Heart left ventricle (tissue), 16 donors: ENCODE data around the gene FLII. TPM values are rescaled to one million over a fixed set of nuclear protein-coding genes. Genes with fewer than 3 reads are reported as not detected.

Experiments
- ATAC-seq, 4 donors: fragments of 200-7000 bp; cut with Tn5 transposase; one replicate each; pipeline ENCODE4 v1.9.1; 2020 to 2022; ENCODE audit warnings: moderate library complexity in 4 of 4, mild to moderate bottlenecking in 3 of 4, moderate number of reproducible peaks in 1 of 4
- DNase-seq, 5 donors: peaks; one replicate each; pipeline ENCODE4 v3.0.0-alpha.2; 2020
- H3K27ac ChIP-seq, 12 donors: fragments of 200-600 bp; sonication (generic) in 4 of 12; one replicate each; pipeline versions ENCODE4 v1.5.0 to v1.8.0; 2016 to 2022; ENCODE audit warnings: mild to moderate bottlenecking in 2 of 12
- H3K27me3 ChIP-seq, 9 donors: fragments of 200-600 bp; sonication (generic) in 2 of 9; one replicate each; pipeline versions ENCODE4 v1.5.1 to v1.8.0; 2016 to 2022; ENCODE audit warnings: mild to moderate bottlenecking in 3 of 9
- H3K36me3 ChIP-seq, 9 donors: fragments of 200-600 bp; sonication (generic) in 2 of 9; one replicate each; pipeline versions ENCODE4 v1.5.0 to v1.8.0; 2018 to 2022; ENCODE audit warnings: mild to moderate bottlenecking in 2 of 9
- H3K4me1 ChIP-seq, 12 donors: fragments of 200-600 bp; sonication (generic) in 4 of 12; one replicate each; pipeline versions ENCODE4 v1.5.0 to v1.8.0; 2016 to 2022; ENCODE audit warnings: mild to moderate bottlenecking in 3 of 12
- H3K4me3 ChIP-seq, 12 donors: fragments of 200-600 bp; sonication (generic) in 4 of 12; one replicate each; pipeline versions ENCODE4 v1.5.0 to v1.8.0; 2017 to 2022; ENCODE audit warnings: mild to moderate bottlenecking in 9 of 12, moderate library complexity in 4 of 12
- H3K9me3 ChIP-seq, 12 donors: fragments of 200-600 bp; sonication (generic) in 4 of 12; one replicate each; pipeline versions ENCODE4 v1.5.0 to v1.8.0; 2016 to 2022; ENCODE audit warnings: mild to moderate bottlenecking in 1 of 12
- POLR2A ChIP-seq, 2 donors: fragments of 450-650 bp; IDR thresholded peaks; one replicate each; pipeline ENCODE4 v1.6.1; 2017; ENCODE audit warnings: antibody characterized with exemption in 2 of 2, mild to moderate bottlenecking in 2 of 2, moderate library complexity in 2 of 2
- WGBS, 4 donors: extraction: QIAGEN DNeasy Blood & Tissue Kit in 2 of 4; methylation state at CpG; one replicate each; pipeline versions ENCODE4 v1.1.5 to v1.1.7; 2013 to 2018; 5-methylcytosine and 5-hydroxymethylcytosine counted together
- intact Hi-C, 10 donors: fragments of 100-400 bp; cut with DNase I; formaldehyde crosslinking; loops; one replicate each; pipeline versions ENCODE4 v1.11.1 to v1.14.2; 2022
- polyA plus RNA-seq, 2 donors: library from polyadenylated mRNA; stranded (reverse); fragments of 200-250 nt; gene quantifications; one replicate each; pipeline ENCODE4 v1.2.3, GENCODE V29; 2013
- total RNA-seq, 9 donors: library from RNA; depleted of rRNA in 2 of 9; stranded (reverse); fragments of >200 nt in 2 of 9; fragmentation: NEBNext Ultra II Directional in 3 of 9; extraction: Animal tissue kit (Norgen Biotek cat#: 25700) in 3 of 9; gene quantifications; one replicate each; pipeline versions ENCODE4 v1.1.0 to v1.2.4, GENCODE V29; 2016 to 2023
- TF ChIP-seq, protein P1 (sequence below), 12 donors: fragments of 200-600 bp; sonication (generic) in 4 of 12; IDR thresholded peaks; one replicate each; pipeline versions ENCODE4 v1.5.0 to v1.8.0; 2018 to 2022; ENCODE audit warnings: antibody characterized with exemption in 12 of 12, mild to moderate bottlenecking in 5 of 12
- donor health status: ischemic (EF 13 %, LVEDD 7.1; RV severe dilation, severe dysfunction).
- donor health status: healthy with polysubstance abuse.
- donor health status: DM: no; HTN: yes; CAD: no.
- donor health status: DM: no; HTN: no; CAD: no.
- donor health status: ischemic (EF 25% LVEDD 6.9; RV normal size, moderate dysfunction).
- donor health status: ischemic (EF 25% LVEDD 5.7; RV mildly dilated, moderate dysfunction).
- donor health status: healthy.
- donor health status: DM: yes; HTN: yes; CAD: no.
- donor health status: ischemic (EF 35%, LVEDD 5.7; RV mildly dilated, moderate dysfunction).
- donor health status: nonischemic (EF 11% LVEDD 7.7; RV severe dilation, severe dysfunction).
- donor health status: DM: yes; HTN: yes; CAD: no.
- donor health status: PGD.
- donor health status: ischemic (EF 29% LVEDD 5.4; RV normal size, mild dysfunction).
- donor health status: nonischemic (EF 23%, LVEDD 6.1; RV moderate dilation, normal function).

Gene FLII
- total and polyA plus RNA-seq, 11 donors: 218 to 535 (median 321) TPM

GRCh38 chr17:18280249-18280648 is 21.7 kb upstream of the FLII start:
- H3K36me3 ChIP-seq: peaks cover 0 to 96% (median 93%) of the 10 kb centered on the region in 9 donors
- peaks cover 0 to 8% (median 0%) of the 10 kb centered on the region in 12 donors for H3K4me1 ChIP-seq
- H3K27ac ChIP-seq: no peak overlapping the region
- intact Hi-C loops: no loop called here
- H3K9me3 ChIP-seq: no peaks in the 10 kb centered on the region
- no peaks in the 10 kb centered on the region for H3K27me3 ChIP-seq
- DNase-seq (no peak), ATAC-seq (peak in 1 of 4 donors; percentile 10)
- no peak overlapping the region for H3K4me3 ChIP-seq
- TF ChIP-seq, protein P1, sequence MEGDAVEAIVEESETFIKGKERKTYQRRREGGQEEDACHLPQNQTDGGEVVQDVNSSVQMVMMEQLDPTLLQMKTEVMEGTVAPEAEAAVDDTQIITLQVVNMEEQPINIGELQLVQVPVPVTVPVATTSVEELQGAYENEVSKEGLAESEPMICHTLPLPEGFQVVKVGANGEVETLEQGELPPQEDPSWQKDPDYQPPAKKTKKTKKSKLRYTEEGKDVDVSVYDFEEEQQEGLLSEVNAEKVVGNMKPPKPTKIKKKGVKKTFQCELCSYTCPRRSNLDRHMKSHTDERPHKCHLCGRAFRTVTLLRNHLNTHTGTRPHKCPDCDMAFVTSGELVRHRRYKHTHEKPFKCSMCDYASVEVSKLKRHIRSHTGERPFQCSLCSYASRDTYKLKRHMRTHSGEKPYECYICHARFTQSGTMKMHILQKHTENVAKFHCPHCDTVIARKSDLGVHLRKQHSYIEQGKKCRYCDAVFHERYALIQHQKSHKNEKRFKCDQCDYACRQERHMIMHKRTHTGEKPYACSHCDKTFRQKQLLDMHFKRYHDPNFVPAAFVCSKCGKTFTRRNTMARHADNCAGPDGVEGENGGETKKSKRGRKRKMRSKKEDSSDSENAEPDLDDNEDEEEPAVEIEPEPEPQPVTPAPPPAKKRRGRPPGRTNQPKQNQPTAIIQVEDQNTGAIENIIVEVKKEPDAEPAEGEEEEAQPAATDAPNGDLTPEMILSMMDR (IDR thresholded peaks at IDR 0.05): no peak
- no peak for TF ChIP-seq POLR2A (IDR thresholded peaks at IDR 0.05)
- 65 to 86% (median 84%) methylated on average over 3 to 4 of the region's 4 CpGs for WGBS, 4 donors

DNA sequence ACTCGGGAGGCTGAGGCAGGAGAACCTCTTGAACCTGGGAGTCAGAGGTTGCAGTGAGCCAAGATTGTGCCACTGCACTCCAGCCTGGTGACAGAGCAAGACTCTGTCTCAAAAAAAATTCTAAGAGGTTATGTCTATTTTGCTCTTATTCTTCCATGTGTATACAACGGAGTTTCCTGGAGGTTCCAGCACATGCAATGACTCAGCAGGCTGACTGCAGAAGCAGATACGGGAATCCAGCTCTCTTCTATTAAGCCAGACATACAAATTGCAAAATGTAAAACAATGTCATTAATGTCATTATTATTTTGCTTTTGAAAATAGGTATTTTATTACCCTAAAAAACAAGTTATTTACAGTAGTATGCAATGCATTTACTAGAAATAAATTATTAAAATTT is 20.3 kb upstream of the FLII start:
- no peaks in the 10 kb centered on the region for H3K27me3 ChIP-seq
- H3K36me3 ChIP-seq: peaks cover 0 to 94% (median 90%) of the 10 kb centered on the region in 9 donors
- no peak overlapping the region for H3K27ac ChIP-seq
- no peaks in the 10 kb centered on the region for H3K9me3 ChIP-seq
- DNase-seq (no peak), ATAC-seq (no peak)
- 85 to 89% (median 85%) methylated on average over 3 of the region's 3 CpGs for WGBS, 4 donors
- TF ChIP-seq, protein P1 (IDR thresholded peaks at IDR 0.05): no peak
- no peak for TF ChIP-seq POLR2A (IDR thresholded peaks at IDR 0.05)
- intact Hi-C loops: no loop called here
- no peak overlapping the region for H3K4me3 ChIP-seq
- peaks cover 0 to 8% (median 0%) of the 10 kb centered on the region in 12 donors for H3K4me1 ChIP-seq

DNA sequence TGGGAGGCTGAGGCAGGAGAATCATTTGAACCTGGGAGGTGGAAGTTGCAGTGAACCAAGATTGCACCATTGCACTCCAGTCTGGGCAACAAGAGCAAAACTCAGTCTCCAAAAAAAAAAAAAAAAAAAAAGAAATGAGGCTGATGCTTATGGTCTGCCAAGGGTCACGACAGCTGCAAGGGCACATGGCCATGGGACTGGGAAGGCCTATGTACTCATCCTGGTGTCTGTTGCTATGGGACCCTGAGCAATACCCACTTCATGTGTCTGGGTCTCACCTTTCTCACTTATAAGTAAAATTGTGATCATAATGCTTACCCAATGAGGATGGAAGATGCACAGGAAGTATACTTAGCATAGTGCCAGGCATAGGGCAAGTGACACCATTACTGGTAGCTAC is 18.5 kb upstream of the FLII start:
- WGBS, 4 donors: 73 to 100% (median 81%) methylated on average over 1 of the region's 1 CpG
- Histone ChIP-seq H3K4me1 (peaks cover 0 to 8% (median 0%) of the 10 kb centered on the region in 12 donors), H3K4me3 (no peak overlapping the region), H3K9me3 (no peaks in the 10 kb centered on the region), H3K27ac (no peak overlapping the region), H3K27me3 (no peaks in the 10 kb centered on the region), H3K36me3 (peaks cover 0 to 86% (median 78%) of the 10 kb centered on the region in 9 donors)
- DNase-seq: no peak
- no peak for ATAC-seq
- intact Hi-C loops: no loop called here
- TF ChIP-seq, protein P1 (IDR thresholded peaks at IDR 0.05): no peak
- TF ChIP-seq POLR2A (IDR thresholded peaks at IDR 0.05): no peak

DNA sequence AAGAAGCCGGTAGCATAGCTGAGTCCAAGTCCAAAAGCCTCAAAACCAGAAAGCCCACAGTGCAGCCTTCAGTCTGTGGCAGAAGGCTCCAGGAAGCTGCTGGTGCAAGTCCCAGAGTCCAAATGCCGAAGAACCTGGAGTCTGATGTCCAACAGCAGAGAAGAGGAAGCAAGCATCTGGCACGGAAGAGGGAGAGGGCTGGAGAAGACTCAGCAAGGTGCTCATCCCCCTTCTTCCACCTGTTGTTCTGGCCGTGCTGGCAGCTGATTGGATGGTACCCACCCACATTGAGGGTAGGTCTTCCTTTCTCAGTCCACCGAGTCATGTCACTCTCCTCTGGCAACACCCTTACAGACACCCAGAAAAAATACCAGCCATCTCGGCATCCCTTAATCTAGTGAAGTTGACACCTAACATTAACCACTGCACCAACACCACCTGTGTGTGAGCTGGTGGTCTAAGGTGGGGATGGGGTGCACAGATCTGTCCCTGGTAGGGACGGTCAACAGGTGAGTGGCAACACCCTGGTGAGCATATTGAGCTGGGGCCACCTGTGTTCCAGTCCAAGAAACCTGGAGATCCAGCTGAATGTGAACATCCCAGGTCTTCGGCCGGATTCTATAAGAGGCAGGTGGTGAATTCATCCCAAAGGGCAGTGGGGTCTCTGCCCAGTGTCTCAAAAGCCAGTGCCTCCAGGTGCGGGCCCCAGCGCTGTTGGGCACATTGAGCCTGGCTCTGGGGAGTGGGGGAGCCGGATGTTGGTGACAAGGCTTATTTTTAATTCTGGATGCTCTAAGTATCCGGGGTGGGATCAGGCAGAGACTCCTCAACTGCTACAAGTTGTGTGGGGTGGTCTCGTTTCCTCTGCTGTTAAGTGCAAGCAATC is 11.8 kb upstream of the FLII start:
- ATAC-seq (no peak), DNase-seq (no peak)
- Histone ChIP-seq H3K36me3 (peaks cover 0 to 35% (median 26%) of the 10 kb centered on the region in 9 donors), H3K4me1 (no peaks in the 10 kb centered on the region), H3K27me3 (no peaks in the 10 kb centered on the region), H3K27ac (no peak overlapping the region), H3K9me3 (no peaks in the 10 kb centered on the region), H3K4me3 (no peak overlapping the region)
- 79 to 85% (median 81%) methylated on average over 14 of the region's 14 CpGs for WGBS, 4 donors
- intact Hi-C loops: no loop called here
- TF ChIP-seq, protein P1 (IDR thresholded peaks at IDR 0.05): no peak
- no peak for TF ChIP-seq POLR2A (IDR thresholded peaks at IDR 0.05)
